HG03342 (cell line): ENCODE results near the gene GULP1.
"Not testable (repeated sequence)": the region's sequence is repeated elsewhere in the genome, so short reads cannot be mapped to it uniquely, and the experiment has no call there.

Experiments used
- ATAC-seq: cut with Tn5 transposase; IDR thresholded peaks from one replicate; pipeline ENCODE4 v1.9.1; 2021; ENCODE audit warnings: mild to moderate bottlenecking, moderate library complexity; ENCODE audit not compliant: unreplicated experiment

Gene GULP1

GRCh38 chr2:188291617-188292347, at the start of gene GULP1:
TSS of gene GULP1 (plus strand) at chr2:188291874. CDS start at chr2:188477703, 185,829 bp downstream.
- no peak for ATAC-seq

GRCh38 chr2:188243381-188243780, 48.3 kb upstream of the GULP1 start:
- no peak for ATAC-seq

GRCh38 chr2:188244383-188244782, 47.3 kb upstream of the GULP1 start:
- no peak for ATAC-seq

GRCh38 chr2:188245230-188245629, 46.4 kb upstream of the GULP1 start:
- ATAC-seq: no peak

- no peak for ATAC-seq
These were observed 43.2 kb upstream of the GULP1 start for GRCh38 chr2:188248513-188248912.

GRCh38 chr2:188251034-188251433, 40.6 kb upstream of the GULP1 start:
- ATAC-seq: no peak

GRCh38 chr2:188256420-188256819, 35.3 kb upstream of the GULP1 start:
- ATAC-seq: no peak

GRCh38 chr2:188265315-188265714, 26.4 kb upstream of the GULP1 start:
- no peak for ATAC-seq

- ATAC-seq: no peak
These were observed 23.9 kb upstream of the GULP1 start for GRCh38 chr2:188267776-188268175.

- no peak for ATAC-seq
These were observed 22.7 kb upstream of the GULP1 start for GRCh38 chr2:188269004-188269403.

GRCh38 chr2:188272121-188272520, 19.6 kb upstream of the GULP1 start:
- ATAC-seq: no peak

GRCh38 chr2:188274274-188274673, 17.4 kb upstream of the GULP1 start:
- no peak for ATAC-seq

GRCh38 chr2:188276255-188276654, 15.4 kb upstream of the GULP1 start:
- ATAC-seq: no peak

GRCh38 chr2:188277786-188278185, 13.9 kb upstream of the GULP1 start:
- ATAC-seq: no peak

- ATAC-seq: no peak
These were observed 13.1 kb upstream of the GULP1 start for GRCh38 chr2:188278388-188279092.

GRCh38 chr2:188279093-188279445, 12.6 kb upstream of the GULP1 start:
- ATAC-seq: no peak

- no peak for ATAC-seq
These were observed 10.9 kb upstream of the GULP1 start for GRCh38 chr2:188280811-188281222.

GRCh38 chr2:188282907-188283306, 8.8 kb upstream of the GULP1 start:
- no peak for ATAC-seq

- ATAC-seq: not testable (repeated sequence)
These were observed 7.4 kb upstream of the GULP1 start for GRCh38 chr2:188284251-188284650.

- no peak for ATAC-seq
These were observed 6.6 kb upstream of the GULP1 start for GRCh38 chr2:188285049-188285448.

GRCh38 chr2:188285774-188286173, 5.9 kb upstream of the GULP1 start:
- no peak for ATAC-seq

GRCh38 chr2:188291142-188291616, 495 bp upstream of the GULP1 start:
- ATAC-seq: no peak
